GM18526 (cell line): Measurements from ENCODE around the gene TLCD3B.

ENCODE experiments used
- POLR2A ChIP-seq: IDR thresholded peaks from 3 replicates; pipeline ENCODE4 v1.6.1; 2011; ENCODE audit not compliant: insufficient read length; ENCODE audit errors: extremely low read depth

Gene TLCD3B

GRCh38 chr16:29978081-29978480, 53.0 kb downstream of the TLCD3B start:
- no peak for TF ChIP-seq POLR2A

- TF ChIP-seq POLR2A = no peak
These were observed 53.8 kb downstream of the TLCD3B start for GRCh38 chr16:29977063-29977825.

- TF ChIP-seq POLR2A = no peak
These were observed 55.1 kb downstream of the TLCD3B start for GRCh38 chr16:29975811-29976511.

- no peak for TF ChIP-seq POLR2A
These were observed 55.9 kb downstream of the TLCD3B start for GRCh38 chr16:29975134-29975538.
